GM19193 (cell line): ENCODE measurements around the gene SPDEF.

Source experiments
- POLR2A ChIP-seq: IDR thresholded peaks from 4 replicates; pipeline ENCODE4 v1.6.1; 2011; ENCODE audit not compliant: insufficient read depth, insufficient read length; ENCODE audit errors: extremely low read depth

Gene SPDEF

DNA sequence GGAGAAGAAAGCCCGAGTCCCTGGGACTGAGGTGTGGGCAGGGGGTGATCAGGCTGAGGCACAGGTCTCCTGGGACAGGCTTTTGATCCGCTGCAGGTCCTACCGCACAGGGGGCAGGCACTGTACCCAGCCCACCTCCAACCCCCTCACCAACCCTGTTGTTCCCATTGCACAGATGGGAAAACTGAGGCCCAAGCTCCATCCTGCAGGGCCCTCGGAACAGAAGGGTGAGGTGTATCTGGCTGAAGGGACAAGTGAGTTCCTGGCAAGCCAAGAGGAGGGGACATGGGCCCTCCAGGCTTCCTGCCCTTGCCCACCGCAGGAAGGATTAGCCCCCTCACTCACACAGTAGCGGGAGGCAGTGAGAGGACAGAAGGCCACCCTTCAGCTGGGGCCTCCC is 16.5 kb upstream of the SPDEF start:
- TF ChIP-seq POLR2A, result no peak

GRCh38 chr6:34572021-34572420 is 15.9 kb upstream of the SPDEF start:
- no peak for TF ChIP-seq POLR2A

DNA sequence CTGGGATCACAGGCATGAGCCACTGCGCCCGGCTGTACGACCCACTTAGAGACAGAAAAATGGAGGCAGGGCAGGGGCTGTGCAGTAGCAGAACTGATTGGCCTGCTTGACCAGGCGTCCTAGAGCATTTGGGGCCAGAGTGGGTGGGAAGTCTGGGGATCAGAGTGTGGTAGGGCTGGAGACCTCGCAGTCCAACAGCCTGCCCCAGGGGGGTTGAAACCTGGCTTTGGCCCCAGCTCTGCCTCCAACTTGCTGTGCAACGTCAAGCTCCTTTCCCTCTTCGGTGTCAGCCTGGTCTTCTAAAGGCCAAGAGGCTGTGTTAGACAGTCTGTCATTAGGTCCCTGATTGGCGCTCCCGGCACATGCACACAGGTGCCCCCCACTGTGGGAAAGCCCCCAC is 15.3 kb upstream of the SPDEF start:
- no peak for TF ChIP-seq POLR2A

DNA sequence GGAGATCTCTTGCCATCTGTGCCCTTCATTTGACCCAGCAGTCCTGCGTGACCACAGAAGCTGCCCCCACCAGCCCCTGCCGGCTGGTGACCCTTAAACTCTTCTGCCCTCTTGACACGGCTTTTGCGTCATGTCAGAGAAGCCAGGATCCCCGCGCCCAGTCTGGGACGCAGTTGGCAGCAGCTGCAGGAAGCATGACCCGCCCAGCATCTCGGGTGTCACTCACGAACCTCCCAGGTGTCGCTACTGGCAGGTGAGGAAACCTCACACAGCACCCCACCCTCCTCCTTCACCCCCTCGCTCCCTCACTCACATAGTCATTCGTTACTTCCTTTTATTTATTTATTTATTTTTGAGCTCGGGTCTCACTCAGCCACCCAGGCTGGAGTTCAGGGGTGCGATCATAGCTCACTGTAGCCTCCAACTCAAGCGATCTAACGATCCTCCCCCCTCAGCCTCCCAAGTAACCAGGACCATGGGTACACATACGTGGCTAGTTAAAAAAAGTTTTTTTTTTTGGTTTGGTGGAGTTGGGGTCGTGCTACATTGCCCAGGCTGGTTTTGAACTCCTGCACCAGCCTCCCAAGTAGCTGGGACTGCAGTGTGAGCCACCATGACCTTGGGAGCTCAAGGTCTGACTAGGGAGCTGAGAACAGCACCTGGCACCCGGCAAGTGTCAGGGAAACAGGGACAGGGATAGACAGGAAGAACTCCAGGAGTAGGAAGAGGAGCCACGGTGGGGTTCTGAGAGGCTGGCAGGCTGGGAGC is 14.1 kb upstream of the SPDEF start:
- no peak for TF ChIP-seq POLR2A

DNA sequence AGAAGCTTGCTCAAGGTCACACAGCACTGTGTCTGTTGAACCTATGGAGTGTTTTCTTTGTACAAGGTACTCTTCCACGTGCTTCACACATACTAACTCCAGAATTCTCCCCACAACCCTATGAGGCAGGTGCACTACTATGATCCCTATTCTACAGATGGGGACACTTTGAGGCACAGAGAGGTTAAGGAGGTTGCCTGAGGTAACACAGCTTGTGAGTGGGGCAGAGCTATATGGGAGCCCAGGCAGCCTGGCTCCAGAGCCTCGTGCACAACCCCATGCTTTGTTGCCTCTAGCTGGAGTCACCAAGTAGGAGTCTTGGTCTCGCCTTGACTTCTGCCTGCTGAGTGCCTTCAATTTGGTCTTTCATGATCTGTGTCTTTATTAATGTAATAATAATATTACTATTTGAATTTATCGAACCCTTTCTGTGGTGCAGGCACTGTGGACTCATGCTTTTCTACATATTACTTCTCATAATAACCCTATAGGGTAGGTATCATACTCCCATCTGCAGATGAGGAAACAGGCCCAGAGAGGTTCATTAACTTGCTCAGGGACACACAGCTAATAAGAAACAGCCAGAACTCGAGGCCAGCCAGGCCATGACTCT is 13.3 kb upstream of the SPDEF start:
- TF ChIP-seq POLR2A, result no peak

GRCh38 chr6:34568341-34569201 is 12.4 kb upstream of the SPDEF start:
- no peak for TF ChIP-seq POLR2A

- no peak for TF ChIP-seq POLR2A
These were observed 10.9 kb upstream of the SPDEF start for GRCh38 chr6:34566830-34567546.

DNA sequence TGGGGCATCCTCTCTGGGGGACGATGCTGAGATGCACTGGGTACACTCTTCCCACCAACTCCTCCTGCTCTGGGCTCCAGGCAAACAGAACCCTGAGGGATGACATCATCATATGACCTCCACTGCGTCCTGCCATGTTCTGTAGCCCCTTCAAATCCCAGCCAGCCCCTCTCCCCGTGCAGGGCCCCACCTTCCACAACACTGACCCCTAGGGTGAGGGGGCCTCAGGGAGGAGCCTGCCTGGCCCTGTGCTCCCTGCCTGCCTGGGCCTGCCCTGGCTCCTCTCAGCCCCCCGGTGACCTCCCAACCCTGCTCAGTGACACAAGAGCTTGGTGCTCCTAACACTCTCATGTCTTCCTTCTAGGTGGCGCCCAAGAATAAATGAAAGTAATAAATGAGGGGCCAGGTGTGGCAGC is 9.6 kb upstream of the SPDEF start:
- no peak for TF ChIP-seq POLR2A

- TF ChIP-seq POLR2A, result no peak
These were observed 8.1 kb upstream of the SPDEF start for GRCh38 chr6:34564181-34564580.

DNA sequence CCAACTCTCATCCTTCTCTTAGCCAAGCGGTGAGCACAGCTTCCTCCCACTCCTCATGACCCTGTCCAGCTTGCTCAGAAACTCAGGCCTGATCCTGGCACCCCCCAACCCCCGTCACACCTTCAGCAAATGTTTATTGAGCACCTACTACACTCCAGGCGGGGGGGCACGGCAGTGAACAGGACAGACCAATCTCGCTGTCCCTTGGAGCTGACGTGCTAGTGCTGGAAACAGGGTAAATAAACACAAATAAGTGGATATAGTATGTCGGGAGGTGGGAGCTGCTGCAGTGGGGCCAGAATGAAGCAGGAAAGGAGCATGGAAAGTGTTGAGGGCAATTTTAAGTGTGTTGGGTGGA is 7.4 kb upstream of the SPDEF start:
- TF ChIP-seq POLR2A, result no peak

DNA sequence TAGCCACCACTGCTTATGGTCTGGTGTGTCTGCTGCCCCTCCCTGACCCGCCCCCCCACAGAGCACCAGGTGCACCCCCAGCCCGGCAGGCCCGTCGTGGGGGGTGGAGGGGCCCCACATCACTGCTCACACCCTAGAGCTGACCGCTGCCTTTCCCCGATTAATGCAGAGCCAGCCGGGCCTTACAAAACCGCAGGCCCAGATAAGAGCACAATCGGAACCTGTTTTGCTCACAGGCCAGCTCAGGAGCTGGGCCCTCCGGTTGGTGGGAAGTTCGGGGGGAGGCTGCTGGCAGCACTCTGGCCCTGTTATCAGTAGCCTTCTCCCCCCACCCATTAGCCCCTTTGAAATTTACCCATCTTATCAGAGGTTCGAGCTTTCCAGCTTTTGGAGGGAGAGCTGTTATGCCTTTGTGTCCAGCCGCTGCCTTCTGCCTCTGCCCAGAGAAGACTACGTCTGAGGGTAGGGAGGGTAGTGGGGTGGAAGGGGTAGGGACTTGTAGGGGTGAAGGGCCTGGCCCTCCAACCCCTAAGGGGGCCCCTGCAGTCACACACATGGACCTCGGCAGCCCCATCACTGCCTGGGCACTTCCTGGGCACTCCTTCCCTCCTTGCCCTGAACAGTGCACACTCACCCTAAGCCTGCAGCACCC is 6.9 kb upstream of the SPDEF start:
- TF ChIP-seq POLR2A, result no peak

GRCh38 chr6:34562350-34562749 is 6.2 kb upstream of the SPDEF start:
- no peak for TF ChIP-seq POLR2A

DNA sequence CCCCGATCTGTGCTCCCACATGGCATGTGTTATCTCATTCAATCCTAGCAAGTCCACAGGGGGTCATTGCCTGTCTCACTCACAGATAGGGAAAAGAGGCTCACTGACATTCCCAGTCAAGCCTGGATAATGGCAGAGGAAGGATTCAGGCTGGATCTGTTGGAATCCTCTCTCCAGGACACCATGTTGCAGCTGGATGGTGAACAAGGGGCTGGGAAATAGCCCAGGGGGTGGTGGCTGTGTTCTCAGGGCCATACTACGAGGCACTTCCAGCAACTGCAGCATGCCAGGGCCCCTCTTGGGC is 5.0 kb upstream of the SPDEF start:
- no peak for TF ChIP-seq POLR2A

DNA sequence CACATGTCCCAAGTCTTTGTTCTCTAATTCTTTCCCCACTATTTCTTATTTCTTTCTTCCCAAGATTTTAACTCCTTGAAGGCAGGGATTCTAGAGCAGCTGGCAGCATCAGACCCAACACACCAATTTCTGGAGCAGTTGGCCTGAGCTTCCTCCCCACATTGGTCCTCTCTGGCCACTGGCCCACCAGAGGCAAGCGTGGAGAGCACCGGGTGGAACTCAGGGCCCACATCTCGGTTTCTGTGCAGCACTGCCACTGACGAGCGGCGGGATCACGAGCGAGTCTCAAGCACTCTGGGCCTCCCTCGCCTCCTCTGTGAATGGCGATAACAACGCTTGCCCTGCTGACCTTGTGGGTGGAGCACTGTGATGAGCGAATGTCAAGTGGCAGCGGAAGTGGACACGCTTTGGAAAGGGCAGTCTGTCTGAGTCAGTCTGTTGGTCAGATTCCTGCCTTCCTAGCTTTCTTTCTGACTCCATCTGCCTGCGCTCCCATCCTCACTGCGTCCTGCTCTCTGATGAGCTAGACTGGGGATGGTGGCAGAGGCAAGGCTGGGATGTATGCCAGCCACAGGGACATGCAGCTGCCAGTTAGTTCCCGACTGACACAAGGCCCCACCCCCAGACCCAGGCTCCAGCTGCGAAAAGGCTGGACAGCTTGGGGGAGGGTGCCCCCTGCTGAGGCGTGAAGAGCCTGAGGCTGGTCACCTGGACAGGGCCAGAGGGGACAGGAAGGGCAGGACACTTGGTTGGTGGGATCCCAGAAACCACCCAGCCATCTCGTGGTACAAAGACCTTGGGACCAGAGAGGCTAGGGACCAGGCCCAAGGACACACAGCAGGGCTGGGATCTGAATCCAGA is 4.5 kb upstream of the SPDEF start:
- TF ChIP-seq POLR2A, result no peak

GRCh38 chr6:34559651-34560365 is 3.7 kb upstream of the SPDEF start:
- no peak for TF ChIP-seq POLR2A
